ENCODE data around the gene COQ9.
"Not testable (repeated sequence)": the region's sequence is repeated elsewhere in the genome, so short reads cannot be mapped to it uniquely, and the experiment has no call there.

The COQ9 gene

GRCh38 chr16:57447186-57447962 is at the start of gene COQ9, which contains the start of gene CIAPIN1:
COQ9 (plus strand) TSS chr16:57447479; CDS start chr16:57447506, 27 bp downstream.
CIAPIN1 (minus strand) TSS chr16:57447385; CDS start chr16:57440928, 6,457 bp downstream.
- DNase-seq, result peak; percentile 88 to 91

- DNase-seq, result not testable (repeated sequence)
Measured at GRCh38 chr16:57397493-57397892, 49.8 kb upstream of the COQ9 start.

DNA sequence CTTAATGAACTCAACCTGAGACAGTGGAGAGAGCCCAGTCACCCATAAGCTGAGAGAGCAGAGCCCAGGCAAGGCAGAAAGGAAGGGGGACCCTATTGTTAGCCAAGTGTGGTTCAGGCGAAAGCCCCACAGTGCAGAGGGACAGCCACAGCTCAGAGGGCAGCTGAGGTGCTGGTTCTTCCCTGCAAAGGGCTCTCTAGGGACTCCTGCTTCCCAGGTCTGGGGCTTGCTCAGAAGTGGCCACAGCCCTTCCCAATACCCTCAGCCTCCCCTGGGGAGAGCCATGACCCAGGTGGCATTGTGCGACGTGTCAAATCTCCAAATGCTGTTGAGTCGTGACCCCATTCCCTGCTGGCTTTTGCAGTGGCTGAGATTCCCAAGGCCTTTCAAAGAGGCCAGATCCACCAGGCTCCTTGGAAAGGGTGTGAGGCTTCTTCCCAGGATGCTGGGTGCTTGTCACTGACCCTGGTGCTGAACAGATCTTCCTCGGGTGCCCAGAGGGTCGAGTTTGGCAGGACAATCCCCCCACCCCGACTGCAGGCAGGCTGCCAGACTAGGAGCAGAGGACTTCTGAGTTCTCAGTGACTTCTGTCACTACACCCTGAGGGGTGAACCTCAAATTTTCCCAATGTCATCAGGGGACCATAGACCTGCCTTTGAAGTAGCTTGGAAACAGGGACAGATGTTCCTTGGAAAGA is 45.2 kb upstream of the COQ9 start:
- DNase-seq, result no peak

- no peak for DNase-seq
Measured at GRCh38 chr16:57403965-57404817, 43.1 kb upstream of the COQ9 start, which contains the start of gene CCL17. CCL17 (plus strand) TSS chr16:57404767; CDS start chr16:57413933, 9,166 bp downstream.

GRCh38 chr16:57405097-57405496 is 42.2 kb upstream of the COQ9 start:
- no peak for DNase-seq

GRCh38 chr16:57406881-57407280 is 40.4 kb upstream of the COQ9 start:
- no peak for DNase-seq

DNA sequence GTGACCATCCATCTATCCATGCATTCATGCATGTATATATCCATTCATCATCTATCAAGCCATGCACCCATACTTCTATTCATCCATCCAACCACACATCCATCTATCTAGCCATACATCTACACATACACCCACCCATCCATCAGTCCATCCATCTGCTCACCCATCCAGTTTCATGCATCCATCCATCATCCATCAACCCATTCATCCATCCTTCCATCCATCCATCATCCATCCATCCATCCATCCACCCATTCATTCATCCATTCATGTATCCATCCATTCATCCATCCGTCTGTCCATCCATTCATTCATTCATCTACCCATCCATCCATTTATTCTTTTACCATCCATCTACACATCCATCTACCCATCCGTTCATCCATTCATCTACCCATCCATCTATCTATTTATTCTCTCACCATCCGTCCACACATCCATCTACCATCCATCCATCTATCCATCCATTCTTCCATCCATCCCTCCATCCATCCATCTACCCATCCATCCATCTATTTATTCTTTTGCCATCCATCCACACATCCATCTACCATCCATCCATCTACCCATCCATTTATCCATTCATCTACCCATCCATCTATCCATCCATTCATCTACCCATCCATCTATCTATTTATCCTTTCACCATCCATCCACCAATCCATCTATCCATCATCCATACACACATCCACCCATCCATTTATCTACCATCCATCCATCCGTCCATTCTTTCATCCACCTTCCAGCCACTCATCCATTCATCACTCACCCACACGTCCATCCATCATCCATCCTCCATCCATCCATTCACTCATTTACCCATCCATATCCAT is 39.5 kb upstream of the COQ9 start:
- DNase-seq, result no peak

DNA sequence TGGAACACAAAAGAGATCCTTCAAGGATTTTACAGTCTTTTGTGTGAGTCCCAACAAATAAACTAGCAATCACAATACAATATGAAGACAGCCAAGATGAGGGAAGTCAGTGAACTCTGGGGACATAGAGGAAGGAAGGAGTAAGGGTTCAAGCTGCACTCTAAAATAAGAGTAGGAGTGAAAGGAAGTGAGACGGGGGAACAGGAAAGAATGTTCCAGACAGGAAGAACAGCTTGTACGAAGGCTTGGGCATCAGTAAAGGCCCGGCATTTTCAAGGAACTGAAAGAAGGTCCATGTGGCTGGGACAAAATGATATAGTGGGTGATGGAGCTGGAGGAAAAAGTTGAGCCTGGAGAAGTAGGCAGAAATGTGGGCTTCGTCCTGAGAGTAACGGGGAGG is 38.2 kb upstream of the COQ9 start:
- DNase-seq, result no peak

GRCh38 chr16:57409870-57410587 is 37.2 kb upstream of the COQ9 start:
- no peak for DNase-seq

DNA sequence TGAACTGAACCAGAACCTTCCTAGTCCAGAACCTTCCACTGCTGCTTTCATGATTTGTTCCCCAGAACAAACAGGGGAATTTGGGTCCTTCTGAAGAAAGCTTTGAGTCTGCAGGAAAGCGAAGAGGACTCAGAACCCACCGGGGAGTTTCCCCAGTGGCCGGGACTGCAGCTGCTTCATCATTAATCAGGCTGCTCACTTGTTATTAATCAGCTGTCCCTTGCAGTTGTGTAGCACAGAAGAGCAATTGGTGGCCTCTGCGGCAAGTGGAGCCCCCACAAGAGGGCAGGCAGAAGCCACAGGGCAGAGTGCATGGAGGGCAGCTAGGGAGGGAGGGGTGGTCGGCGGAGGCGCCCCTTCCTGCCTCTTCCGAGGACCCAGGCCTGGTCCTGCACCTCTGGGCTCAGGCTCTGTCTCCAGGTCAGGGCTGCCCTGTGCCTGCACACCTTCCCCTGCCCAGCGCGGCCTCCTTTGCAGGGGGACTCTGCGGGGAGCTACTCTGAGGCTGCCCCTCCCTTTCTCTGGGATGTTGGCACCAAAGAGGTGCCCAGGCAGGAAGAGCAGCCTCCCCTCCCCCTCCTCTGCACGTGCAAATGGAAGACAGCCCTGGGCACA is 35.8 kb upstream of the COQ9 start:
- no peak for DNase-seq

GRCh38 chr16:57412584-57412983 is 34.7 kb upstream of the COQ9 start:
- no peak for DNase-seq

- DNase-seq, result no peak
Measured at GRCh38 chr16:57413301-57413730, 34.0 kb upstream of the COQ9 start.

- DNase-seq, result no peak
Measured at GRCh38 chr16:57413733-57414132, 33.5 kb upstream of the COQ9 start.

DNA sequence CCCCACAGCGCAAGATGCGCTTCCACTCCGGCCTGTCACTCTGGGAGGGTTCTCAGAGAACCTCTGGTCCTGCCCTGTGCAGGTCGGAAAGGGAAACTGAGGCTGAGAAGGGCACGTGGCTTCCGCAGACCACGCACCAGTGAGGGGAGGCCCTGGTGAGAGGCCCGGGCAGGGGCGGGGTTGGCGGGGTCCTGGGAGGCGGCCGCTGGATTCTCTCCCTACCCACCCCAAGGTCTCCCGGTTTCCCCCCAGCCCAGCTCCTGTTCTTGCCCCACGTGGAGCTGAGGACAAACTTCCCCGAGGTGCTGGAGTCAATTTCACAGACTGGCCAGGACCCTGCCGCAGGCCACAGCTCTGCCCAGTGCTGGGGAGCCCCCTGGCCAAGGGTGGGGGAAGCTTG is 31.2 kb upstream of the COQ9 start:
- no peak for DNase-seq

GRCh38 chr16:57419506-57419905 is 27.8 kb upstream of the COQ9 start:
- no peak for DNase-seq

DNA sequence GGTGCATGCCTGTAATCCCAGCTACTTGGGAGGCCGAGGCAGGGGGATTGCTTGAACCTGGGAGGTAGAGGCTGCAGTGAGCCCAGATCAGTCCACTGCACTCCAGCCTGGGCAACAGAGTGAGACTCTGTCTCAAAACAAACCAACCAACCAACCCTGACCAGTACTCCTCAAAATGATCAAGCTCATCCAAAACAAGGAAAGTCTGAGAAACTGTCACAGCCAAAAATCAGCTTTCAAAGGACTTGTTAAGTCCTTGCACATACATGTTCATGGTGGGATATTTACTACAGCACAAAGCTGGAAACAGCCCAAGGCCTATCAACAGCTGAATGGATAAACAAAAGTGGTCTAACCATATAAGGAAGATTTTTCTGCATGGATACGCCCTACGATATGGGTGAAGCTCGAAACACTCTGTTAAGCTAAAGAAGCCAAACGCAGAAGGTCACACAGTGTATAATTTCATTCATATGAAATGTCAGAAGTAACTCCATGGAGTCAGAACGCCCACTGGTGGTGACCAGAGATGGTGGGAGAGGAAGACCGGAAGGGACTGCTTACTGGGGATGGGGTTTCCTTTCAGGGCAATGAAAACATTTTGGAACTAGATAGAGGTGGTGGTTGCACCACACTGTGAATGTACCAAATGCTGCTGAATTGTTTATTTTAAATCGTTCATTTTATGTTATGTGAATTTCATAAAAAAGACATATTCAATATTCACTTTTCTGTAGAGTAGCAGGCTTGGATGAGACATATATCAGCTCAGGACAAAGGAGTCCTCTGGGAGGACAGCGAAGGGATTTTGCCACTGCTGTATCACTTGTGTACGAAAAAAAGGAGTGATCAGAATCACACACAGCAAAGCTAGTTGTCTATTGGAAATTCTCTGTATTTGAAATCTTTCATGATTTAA is 25.0 kb upstream of the COQ9 start:
- peak in 1 of 2 experiments; percentile 35 for DNase-seq

DNA sequence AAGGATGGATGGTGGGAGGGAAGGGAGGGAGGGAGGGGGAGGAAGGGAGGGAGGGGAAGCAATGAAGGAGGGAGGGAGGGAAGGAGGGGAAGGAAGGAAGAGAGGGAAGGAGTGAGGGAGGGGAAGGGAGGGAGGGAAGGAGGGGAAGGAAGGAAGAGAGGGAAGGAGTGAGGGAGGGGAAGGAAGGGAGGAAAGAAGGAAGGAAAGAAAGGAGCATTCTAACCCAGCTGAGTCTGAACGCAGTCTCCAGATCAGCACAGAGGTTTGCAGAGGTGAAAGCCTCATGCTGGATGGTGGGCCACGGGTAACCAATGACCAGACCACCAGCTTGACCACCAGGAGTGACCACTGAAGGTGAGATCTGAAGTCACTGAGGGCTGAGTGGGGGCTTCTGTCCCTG is 24.1 kb upstream of the COQ9 start:
- DNase-seq, result no peak

GRCh38 chr16:57424583-57424982 is 22.7 kb upstream of the COQ9 start:
- DNase-seq, result no peak

GRCh38 chr16:57426356-57426755 is 20.9 kb upstream of the COQ9 start:
- DNase-seq, result no peak

DNA sequence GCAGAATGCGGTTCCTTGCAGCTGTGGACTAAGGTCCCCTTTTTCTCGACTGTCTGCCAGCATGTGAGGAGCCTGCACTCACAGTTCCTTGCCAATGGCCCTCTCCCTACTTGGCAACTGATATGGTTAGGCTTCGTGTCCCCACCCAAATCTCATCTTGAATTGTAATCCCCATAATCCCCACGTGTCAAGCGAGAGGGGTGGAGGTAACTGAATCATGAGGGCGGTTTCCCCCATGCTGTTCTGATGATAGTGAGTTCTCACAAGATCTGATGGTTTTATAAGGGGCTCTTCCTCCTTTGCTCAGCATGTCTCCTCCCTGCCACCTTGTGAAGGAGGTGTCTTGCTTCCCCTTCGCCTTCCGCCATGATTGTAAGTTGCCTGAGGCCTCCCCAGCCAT is 20.0 kb upstream of the COQ9 start:
- no peak for DNase-seq

All from NCI-H2081 (cell line).